SK-N-SH (cell line): ENCODE results near the gene MAP6. TPM values are rescaled to one million over a fixed set of nuclear protein-coding genes. Genes with fewer than 3 reads are reported as not detected.
A peak's percentile ranks its signal among the peaks of the same experiment; 100 is the strongest.

Experiments used
- CTCF ChIA-PET: fragments of 300-600, 350-600 bp; formaldehyde crosslinking; extraction: SDS; loops from one replicate; lab custom pipeline; 2021; lab: Yijun Ruan, JAX
- POLR2A ChIA-PET: fragments of 350-600 bp; sonication (Branson Sonifier 250); formaldehyde crosslinking; extraction: SDS; loops from one replicate; lab custom pipeline; 2020; ENCODE audit warnings: antibody characterized with exemption, inconsistent platforms; lab: Yijun Ruan, JAX
- DNase-seq: peaks from one replicate; pipeline ENCODE4 v3.0.0; 2012
- H2AFZ ChIP-seq: fragments of 200-600 bp; sonication (generic); 2 replicates; pipeline ENCODE4 v1.8.1; 2016; ENCODE audit warnings: antibody characterized with exemption, mild to moderate bottlenecking, low read depth
- H3F3A ChIP-seq: fragments of 200-600 bp; sonication (generic); replicated peaks from 2 replicates; pipeline ENCODE3; 2016; ENCODE audit warnings: antibody characterized with exemption, mild to moderate bottlenecking; ENCODE audit not compliant: insufficient read depth
- H3K27ac ChIP-seq, 2 experiments: fragments of 200-500 bp in 1 of 2; fragments of 200-600 bp in 1 of 2; sonication (Bioruptor generic) in 1 of 2; sonication (generic), shearing (Covaris generic) in 1 of 2; 2 replicates each; pipeline versions ENCODE4 v1.5.1 to v1.6.1; 2014 to 2016; ENCODE audit warnings: low read depth in 2 of 2, inconsistent platforms in 1 of 2, low read length in 1 of 2, mild to moderate bottlenecking in 1 of 2, mixed read lengths in 1 of 2
- H3K27me3 ChIP-seq: fragments of 200-600 bp; sonication (generic), shearing (Covaris generic); 2 replicates; pipeline ENCODE4 v1.6.1; 2016; ENCODE audit warnings: mixed run types; ENCODE audit not compliant: insufficient read depth
- H3K36me3 ChIP-seq, 2 experiments: fragments of 200-500 bp in 1 of 2; fragments of 200-600 bp in 1 of 2; sonication (Bioruptor generic) in 1 of 2; sonication (generic) in 1 of 2; replicated peaks in 1 of 2; 2 replicates each; pipeline versions ENCODE3 to v1.5.1; 2014 to 2016; ENCODE audit warnings: low read length in 1 of 2, mild to moderate bottlenecking in 1 of 2; ENCODE audit not compliant: insufficient read depth in 2 of 2, control insufficient read depth in 1 of 2
- H3K4me1 ChIP-seq, 2 experiments: fragments of 200-500 bp in 1 of 2; fragments of 200-600 bp in 1 of 2; sonication (Bioruptor generic) in 1 of 2; sonication (generic), shearing (Covaris generic) in 1 of 2; 2 replicates each; pipeline versions ENCODE4 v1.5.1 to v1.6.1; 2014 to 2016; ENCODE audit warnings: low read depth in 1 of 2, low read length in 1 of 2, mixed run types in 1 of 2; ENCODE audit not compliant: insufficient read depth in 2 of 2, control insufficient read depth in 1 of 2
- H3K4me2 ChIP-seq: fragments of 200-600 bp; sonication (generic), shearing (Covaris generic); 2 replicates; pipeline ENCODE4 v1.6.1; 2017; ENCODE audit warnings: mixed run types
- H3K4me3 ChIP-seq, 2 experiments: fragments of 200-500 bp in 1 of 2; fragments of 200-600 bp in 1 of 2; sonication (Bioruptor generic) in 1 of 2; sonication (generic), shearing (Covaris generic) in 1 of 2; 2 replicates each; pipeline versions ENCODE4 v1.5.1 to v1.8.1; 2014 to 2016; ENCODE audit warnings: low read depth in 2 of 2, inconsistent platforms in 1 of 2, low read length in 1 of 2, mild to moderate bottlenecking in 1 of 2, mixed read lengths in 1 of 2, moderate library complexity in 1 of 2
- H3K79me2 ChIP-seq: fragments of 200-600 bp; sonication (generic); 2 replicates; pipeline ENCODE4 v1.8.1; 2017; ENCODE audit warnings: mild to moderate bottlenecking; ENCODE audit not compliant: insufficient read depth
- H3K9ac ChIP-seq: fragments of 200-600 bp; sonication (generic); 2 replicates; pipeline ENCODE4 v1.6.1; 2017; ENCODE audit warnings: mixed run types
- H3K9me2 ChIP-seq: fragments of 200-600 bp; sonication (generic); 2 replicates; pipeline ENCODE4 v1.6.1; 2017; ENCODE audit warnings: mixed run types
- H3K9me3 ChIP-seq: fragments of 200-600 bp; sonication (generic); 2 replicates; pipeline ENCODE4 v1.6.1; 2017; ENCODE audit warnings: mixed run types, mild to moderate bottlenecking, moderate library complexity
- H4K20me1 ChIP-seq: fragments of 200-600 bp; sonication (generic); 2 replicates; pipeline ENCODE4 v1.6.1; 2017; ENCODE audit warnings: mild to moderate bottlenecking, mixed run types; ENCODE audit not compliant: insufficient read depth
- FOXJ3 ChIP-seq: sonication (generic); formaldehyde crosslinking; IDR thresholded peaks from 2 replicates; pipeline ENCODE4 v1.5.1; 2020; ENCODE audit warnings: mild to moderate bottlenecking, missing genetic modification reagents
- GABPA ChIP-seq: IDR thresholded peaks from 2 replicates; pipeline ENCODE4 v1.4.0; 2012; ENCODE audit warnings: low read depth, mild to moderate bottlenecking
- GATA2 ChIP-seq: sonication (generic); formaldehyde crosslinking; IDR thresholded peaks from 2 replicates; pipeline ENCODE4 v1.5.0; 2020; ENCODE audit warnings: mild to moderate bottlenecking, missing genetic modification reagents
- JUND ChIP-seq: IDR thresholded peaks from 2 replicates; pipeline ENCODE4 v1.4.0; 2012
- MEF2A ChIP-seq: IDR thresholded peaks from 2 replicates; pipeline ENCODE4 v1.4.0; 2012; ENCODE audit warnings: low read depth, borderline replicate concordance
- PBX3 ChIP-seq: IDR thresholded peaks from 2 replicates; pipeline ENCODE4; 2012
- REST ChIP-seq: IDR thresholded peaks from 2 replicates; pipeline ENCODE4 v1.6.1; 2012; ENCODE audit warnings: mild to moderate bottlenecking, low read depth, low read length, moderate library complexity
- TAF1 ChIP-seq: IDR thresholded peaks from 2 replicates; pipeline ENCODE4 v1.6.1; 2012; ENCODE audit warnings: low read depth, mild to moderate bottlenecking, low read length, moderate library complexity, borderline replicate concordance
- USF2 ChIP-seq: fragments of 150-350 bp; IDR thresholded peaks from 2 replicates; pipeline ENCODE4 v1.6.1; 2017; ENCODE audit warnings: antibody characterized with exemption, low read length, low read depth, borderline replicate concordance
- ZBTB33 ChIP-seq: IDR thresholded peaks from 2 replicates; pipeline ENCODE4 v1.4.0; 2012; ENCODE audit warnings: low read depth, borderline replicate concordance
- WGBS: methylation state at CpG from one replicate; pipeline ENCODE4 v1.1.6; 2017; ENCODE audit warnings: low lambda C conversion rate; 5-methylcytosine and 5-hydroxymethylcytosine counted together
- polyA plus RNA-seq, 3 experiments: library from polyadenylated mRNA; depleted of rRNA; stranded (reverse); fragments of >200 nt; gene quantifications; 2 replicates each; pipeline ENCODE4 v1.2.3, GENCODE V29; 2012

Gene MAP6
- polyA plus RNA-seq, 1 of the 3 experiments (the other 2 are of a cell fraction) = 11.1 TPM

GRCh38 chr11:75555079-75555811 is 113.6 kb downstream of the MAP6 start:
- Histone ChIP-seq H3K27ac (peak overlapping the region; percentile 57 to 98; a peak in 3 of 4 replicates), H3K27me3 (no peaks in the 10 kb centered on the region), H3F3A (peaks cover 11% of the 10 kb centered on the region), H3K9ac (no peak overlapping the region), H3K79me2 (no peaks in the 10 kb centered on the region), H3K4me3 (peak overlapping the region in 1 of 2 experiments; percentile 14; a peak in 1 of 4 replicates), H3K4me2 (peak overlapping the region; percentile 42; the same call in 1 of the 2 replicates), H3K9me2 (no peaks in the 10 kb centered on the region), H3K36me3 (no peaks in the 10 kb centered on the region), H3K9me3 (no peaks in the 10 kb centered on the region), H3K4me1 (peaks cover 40 to 60% of the 10 kb centered on the region in 2 experiments), H4K20me1 (no peaks in the 10 kb centered on the region), H2AFZ (peak overlapping the region; percentile 61; the same call in 1 of the 2 replicates)
- CTCF ChIA-PET = interaction anchor here (0.6 to 4.0 kb wide), 5 partner anchors 19 to 1776 kb away, joined by 3 to 15 read pairs (median 3); partner anchors contain the start of gene GDPD5
- WGBS = 87% methylated on average over 12 of the region's 12 CpGs
- DNase-seq = no peak
- TF ChIP-seq REST (no peak), JUND (no peak), USF2 (no peak), GABPA (no peak), GATA2 (no peak)
- POLR2A ChIA-PET = interaction anchor here (0.6 to 3.6 kb wide), 8 partner anchors 7 to 316 kb away, joined by 3 to 39 read pairs (median 6); partner anchors contain the start of gene SERPINH1

GRCh38 chr11:75554258-75555022 is 114.4 kb downstream of the MAP6 start:
- WGBS = 24% methylated on average over 13 of the region's 21 CpGs
- no peaks in the 10 kb centered on the region for H3K9me3 ChIP-seq
- ChIA-PET CTCF (interaction anchor here (0.8 to 4.0 kb wide), 17 partner anchors 11 to 1776 kb away, joined by 3 to 15 read pairs (median 3); partner anchors contain the start of genes GDPD5 and MAP6), POLR2A (interaction anchor here (0.6 to 3.6 kb wide), 20 partner anchors 8 to 216 kb away, joined by 3 to 39 read pairs (median 4); partner anchors contain the start of genes MAP6 and SERPINH1)
- H2AFZ ChIP-seq = peak overlapping the region; percentile 61; the same call in 1 of the 2 replicates
- peaks cover 9% of the 10 kb centered on the region for H3F3A ChIP-seq
- no peak overlapping the region; the same call in 1 of the 2 replicates for H3K9ac ChIP-seq
- H3K4me2 ChIP-seq = peak overlapping the region; percentile 42; the same call in 1 of the 2 replicates
- H3K9me2 ChIP-seq = no peaks in the 10 kb centered on the region
- H3K27me3 ChIP-seq = no peaks in the 10 kb centered on the region
- no peaks in the 10 kb centered on the region for H3K79me2 ChIP-seq
- DNase-seq = peak; percentile 96
- no peaks in the 10 kb centered on the region for H3K36me3 ChIP-seq
- no peaks in the 10 kb centered on the region for H4K20me1 ChIP-seq
- peak overlapping the region in 1 of 2 experiments; percentile 14; a peak in 1 of 4 replicates for H3K4me3 ChIP-seq
- H3K27ac ChIP-seq = peak overlapping the region; percentile 58 to 98; a peak in 3 of 4 replicates
- peaks cover 38 to 58% of the 10 kb centered on the region in 2 experiments for H3K4me1 ChIP-seq
- TF ChIP-seq FOXJ3 (CRISPR knock-in tag) = peak; percentile 93
- no peak for TF ChIP-seq GATA2
- no peak for TF ChIP-seq REST
- TF ChIP-seq ZBTB33 = no peak
- TF ChIP-seq TAF1 = no peak
- TF ChIP-seq MEF2A = no peak; the same call in 1 of the 2 replicates
- TF ChIP-seq PBX3 = peak; percentile 24; the same call in 1 of the 2 replicates
